GM19397 (cell line): Measurements from ENCODE around the gene AKR1B1.
"Not testable (repeated sequence)": the region's sequence is repeated elsewhere in the genome, so short reads cannot be mapped to it uniquely, and the experiment has no call there.

Experiments used
- ATAC-seq: cut with Tn5 transposase; IDR thresholded peaks from one replicate; pipeline ENCODE4 v1.9.1; 2021; ENCODE audit warnings: mild to moderate bottlenecking, moderate library complexity; ENCODE audit not compliant: unreplicated experiment

AKR1B1 gene

GRCh38 chr7:134458806-134459698, at the start of gene AKR1B1:
AKR1B1 (minus strand) TSS chr7:134459100; CDS start chr7:134459062, 38 bp downstream.
- peak; percentile 92 for ATAC-seq

- no peak for ATAC-seq
Measured at GRCh38 chr7:134505856-134506255, 47.0 kb upstream of the AKR1B1 start.

GRCh38 chr7:134504660-134505164, 45.8 kb upstream of the AKR1B1 start:
- no peak for ATAC-seq

- ATAC-seq, result no peak
Measured at GRCh38 chr7:134502463-134503371, 43.8 kb upstream of the AKR1B1 start.

GRCh38 chr7:134500982-134501381, 42.1 kb upstream of the AKR1B1 start:
- no peak for ATAC-seq

GRCh38 chr7:134500406-134500805, 41.5 kb upstream of the AKR1B1 start:
- no peak for ATAC-seq

GRCh38 chr7:134495546-134495945, 36.6 kb upstream of the AKR1B1 start:
- no peak for ATAC-seq

GRCh38 chr7:134493091-134493490, 34.2 kb upstream of the AKR1B1 start:
- ATAC-seq, result no peak

- ATAC-seq, result not testable (repeated sequence)
Measured at GRCh38 chr7:134487721-134488120, 28.8 kb upstream of the AKR1B1 start.

- no peak for ATAC-seq
Measured at GRCh38 chr7:134485203-134485602, 26.3 kb upstream of the AKR1B1 start.

- no peak for ATAC-seq
Measured at GRCh38 chr7:134483296-134483695, 24.4 kb upstream of the AKR1B1 start.

GRCh38 chr7:134482858-134483257, 24.0 kb upstream of the AKR1B1 start:
- ATAC-seq, result no peak

GRCh38 chr7:134481167-134481566, 22.3 kb upstream of the AKR1B1 start:
- no peak for ATAC-seq

- no peak for ATAC-seq
Measured at GRCh38 chr7:134480730-134481129, 21.8 kb upstream of the AKR1B1 start.

- ATAC-seq, result no peak
Measured at GRCh38 chr7:134480202-134480601, 21.3 kb upstream of the AKR1B1 start.

- ATAC-seq, result no peak
Measured at GRCh38 chr7:134478707-134479106, 19.8 kb upstream of the AKR1B1 start.

GRCh38 chr7:134477954-134478353, 19.1 kb upstream of the AKR1B1 start:
- ATAC-seq, result no peak

- ATAC-seq, result no peak
Measured at GRCh38 chr7:134476044-134476443, 17.1 kb upstream of the AKR1B1 start.

GRCh38 chr7:134474828-134475227, 15.9 kb upstream of the AKR1B1 start:
- ATAC-seq, result no peak

GRCh38 chr7:134473861-134474291, 15.0 kb upstream of the AKR1B1 start:
- ATAC-seq, result no peak

GRCh38 chr7:134472572-134473244, 13.8 kb upstream of the AKR1B1 start:
- ATAC-seq, result no peak
